Pons (tissue), 1 donor: ENCODE results near the gene MIGA1.
"Not testable (repeated sequence)": the region's sequence is repeated elsewhere in the genome, so short reads cannot be mapped to it uniquely, and the experiment has no call there.

ENCODE experiments used
- DNase-seq: peaks from one replicate; pipeline ENCODE4 v3.0.0-alpha.2; 2016; ENCODE audit warnings: low spot score

The MIGA1 gene

GRCh38 chr1:77797991-77798390 lies 18.5 kb downstream of the MIGA1 start:
- DNase-seq: no peak

DNA sequence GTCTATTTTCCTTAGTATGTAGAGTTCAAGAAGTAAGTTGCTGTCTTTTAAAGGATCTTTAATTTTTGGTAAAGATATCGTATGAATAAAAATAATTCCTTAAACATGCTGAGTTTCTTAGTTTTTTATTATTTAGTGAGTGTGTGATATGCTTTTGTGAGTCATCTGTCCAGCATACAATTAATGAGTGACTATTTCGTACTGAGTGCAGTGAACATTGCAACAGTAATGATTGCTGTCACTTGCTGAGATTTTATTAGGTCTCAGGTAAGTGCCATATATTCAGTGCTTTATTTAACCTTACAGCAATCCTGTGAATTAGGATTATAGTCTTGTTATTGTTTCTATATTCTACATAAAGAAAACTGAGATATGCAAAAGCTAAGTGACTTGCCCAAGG lies 22.6 kb downstream of the MIGA1 start:
- no peak for DNase-seq

DNA sequence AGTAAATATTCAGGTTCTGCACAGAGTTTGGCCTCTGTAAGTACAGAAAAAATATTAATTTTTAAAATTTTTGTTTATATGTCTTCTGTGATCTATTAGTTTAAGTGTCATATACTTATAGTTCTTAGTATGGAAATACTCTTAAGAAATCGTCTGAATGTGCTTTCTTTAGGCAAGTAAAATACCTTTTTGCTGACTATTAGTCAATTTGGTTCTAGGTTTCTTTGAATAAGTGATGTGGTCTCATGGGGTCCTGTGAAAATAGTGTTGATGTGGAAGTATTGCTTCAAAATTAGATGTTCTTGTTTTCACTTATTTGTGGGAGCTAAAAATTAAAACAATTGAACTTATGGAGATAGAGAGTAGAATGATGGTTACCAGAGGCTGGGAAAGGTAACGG lies 23.9 kb downstream of the MIGA1 start:
- DNase-seq: no peak

- not testable (repeated sequence) for DNase-seq
Observed at GRCh38 chr1:77809787-77810462, 30.5 kb downstream of the MIGA1 start.

DNA sequence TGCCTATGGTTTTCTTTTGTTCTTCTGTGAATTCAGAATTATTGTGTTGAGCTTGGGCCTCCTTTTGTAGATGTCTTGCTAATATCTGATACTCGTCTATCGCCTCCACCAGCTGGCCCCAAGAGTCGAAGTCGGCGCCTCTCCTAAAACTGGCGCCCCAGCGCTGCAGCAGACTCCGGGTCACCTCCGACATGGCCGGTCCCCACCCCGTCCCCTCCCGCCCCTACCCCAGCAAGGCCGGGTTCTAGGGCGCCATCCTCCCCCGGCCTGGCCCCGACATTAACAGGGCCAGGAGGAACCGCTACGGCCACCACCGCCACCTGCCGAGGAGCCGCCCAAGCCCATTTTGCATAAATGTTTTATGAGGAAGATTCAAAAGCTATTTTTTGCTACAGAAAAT lies 32.1 kb downstream of the MIGA1 start:
- DNase-seq: not testable (repeated sequence)

DNA sequence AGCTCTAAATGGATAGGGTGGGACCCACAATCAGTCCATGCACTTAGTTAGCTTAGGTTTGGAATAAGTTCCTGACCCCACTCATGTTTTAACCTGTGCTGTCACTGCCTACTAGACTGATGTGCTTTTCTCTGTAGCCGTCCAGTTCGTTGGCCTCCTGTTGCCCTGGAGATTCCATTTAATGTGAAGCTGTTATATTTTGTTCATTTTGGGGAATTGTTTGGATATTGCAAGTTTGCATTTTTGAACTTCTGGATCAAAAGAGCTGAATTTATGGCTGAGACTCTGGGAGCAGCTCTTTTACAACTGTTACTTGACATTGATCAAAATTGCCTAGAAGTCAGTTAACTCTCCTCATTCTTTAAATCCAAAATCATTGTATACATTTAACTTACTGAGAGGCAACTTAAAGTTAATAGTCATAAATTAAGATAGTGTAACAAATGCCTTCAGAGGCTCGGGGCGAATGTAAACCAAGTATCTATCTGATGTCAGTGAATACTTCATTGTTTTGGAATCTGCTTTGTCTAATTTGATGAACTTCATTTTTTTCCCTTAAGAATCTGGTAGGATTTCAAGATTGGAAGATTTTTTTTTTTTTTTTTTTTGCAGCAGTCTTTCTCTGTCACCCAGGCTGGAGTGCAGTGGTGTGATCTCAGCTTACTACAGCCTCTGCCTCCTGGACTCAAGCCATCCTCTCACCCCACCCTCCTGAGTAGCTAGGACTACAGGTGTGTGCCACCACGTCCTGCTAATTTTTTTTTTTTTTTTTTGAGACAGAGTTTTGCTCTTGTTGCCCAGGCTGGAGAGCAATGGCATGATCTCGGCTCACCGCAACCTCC lies 38.1 kb downstream of the MIGA1 start:
- no peak for DNase-seq

- DNase-seq: no peak
Observed at GRCh38 chr1:77820121-77820520, 40.7 kb downstream of the MIGA1 start.

- DNase-seq: no peak
Observed at GRCh38 chr1:77824079-77824478, 44.6 kb downstream of the MIGA1 start.

DNA sequence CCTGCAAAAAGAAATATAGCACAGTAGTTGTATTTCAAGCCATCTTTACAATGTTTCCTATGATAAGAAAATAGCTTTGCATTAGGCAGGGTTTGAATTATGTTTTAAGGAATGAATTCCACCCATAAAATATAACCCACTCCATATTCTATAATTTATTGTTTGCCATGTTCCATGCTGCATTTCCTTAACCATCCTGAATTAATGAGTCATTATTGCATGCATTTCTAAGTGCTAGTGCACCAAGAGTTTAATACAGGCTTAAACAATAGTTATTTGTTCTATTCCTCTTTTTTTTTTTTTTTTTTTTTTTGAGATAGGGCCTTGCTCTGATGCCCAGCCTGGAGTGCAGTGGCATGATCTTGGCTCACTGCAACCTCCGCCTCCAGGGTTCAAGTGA lies 45.2 kb downstream of the MIGA1 start:
- DNase-seq: no peak

DNA sequence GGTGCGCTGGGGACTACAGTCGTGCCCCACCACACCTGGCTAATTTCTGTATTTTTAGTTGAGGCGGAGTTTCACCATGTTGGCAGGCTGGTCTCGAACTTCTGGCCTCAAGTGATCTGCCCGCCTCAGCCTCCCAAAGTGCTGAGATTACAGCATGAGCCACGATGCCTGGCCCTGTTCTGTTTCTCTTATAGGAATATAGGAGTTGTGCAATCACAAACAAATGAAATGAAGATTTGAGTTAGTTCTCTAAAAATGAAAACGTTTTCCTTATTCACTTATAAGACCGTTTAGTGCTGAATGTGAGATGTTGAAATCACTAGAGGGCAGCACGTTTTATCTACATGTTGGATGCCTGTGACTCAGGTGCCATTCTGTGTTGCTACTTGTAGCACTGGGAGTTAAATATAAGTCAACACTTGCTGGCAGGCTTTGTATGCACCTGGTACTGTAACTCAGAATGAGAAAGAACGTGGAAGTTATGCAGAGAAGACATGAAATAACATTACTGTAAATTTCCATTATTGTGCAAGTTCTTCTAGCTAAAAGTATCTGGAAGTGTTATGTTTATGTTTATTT lies 45.8 kb downstream of the MIGA1 start:
- peak; percentile 40 for DNase-seq

- DNase-seq: not testable (repeated sequence)
Observed at GRCh38 chr1:77826851-77827250, 47.4 kb downstream of the MIGA1 start.

DNA sequence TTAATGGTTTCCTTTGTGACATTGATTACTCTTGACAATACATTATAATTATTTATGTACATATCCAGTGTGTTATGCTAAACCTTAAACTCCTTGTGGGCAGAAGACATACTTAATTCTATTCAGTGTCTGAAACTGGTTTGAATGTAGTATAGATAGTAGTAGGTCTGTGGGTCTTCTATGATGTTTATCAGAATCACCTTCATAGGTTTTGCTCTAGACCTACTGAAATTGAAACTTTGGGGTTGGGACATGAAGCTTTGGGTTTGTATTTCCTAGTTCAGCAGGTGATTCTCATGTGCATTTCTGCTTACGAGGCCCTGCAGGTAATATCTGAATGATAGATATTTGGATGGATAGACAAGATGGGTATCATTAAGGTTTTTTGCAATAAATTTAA lies 48.6 kb downstream of the MIGA1 start:
- DNase-seq: no peak

- DNase-seq: no peak
Observed at GRCh38 chr1:77829851-77830250, 50.4 kb downstream of the MIGA1 start.

- DNase-seq: no peak
Observed at GRCh38 chr1:77830946-77831345, 51.5 kb downstream of the MIGA1 start.

DNA sequence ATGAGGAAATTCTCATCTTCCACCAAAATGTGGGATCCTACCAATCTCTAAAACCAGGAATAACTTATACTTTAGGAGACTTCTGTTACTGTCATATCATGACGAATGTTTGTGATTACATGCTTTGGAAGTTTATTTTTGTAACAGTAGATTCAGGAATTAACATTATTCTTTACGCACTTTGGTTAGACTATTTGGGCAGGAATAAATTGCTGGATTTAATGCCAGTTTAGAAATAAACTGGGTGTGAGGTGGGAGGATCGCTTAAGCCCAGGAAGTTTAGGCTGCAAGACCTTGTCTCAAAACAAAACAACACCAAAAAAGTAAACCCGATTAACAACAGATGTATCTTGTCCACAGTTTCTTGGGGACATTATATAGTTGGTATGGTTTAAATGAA lies 52.1 kb downstream of the MIGA1 start:
- no peak for DNase-seq

GRCh38 chr1:77831976-77832711 lies 52.7 kb downstream of the MIGA1 start:
- DNase-seq: no peak

DNA sequence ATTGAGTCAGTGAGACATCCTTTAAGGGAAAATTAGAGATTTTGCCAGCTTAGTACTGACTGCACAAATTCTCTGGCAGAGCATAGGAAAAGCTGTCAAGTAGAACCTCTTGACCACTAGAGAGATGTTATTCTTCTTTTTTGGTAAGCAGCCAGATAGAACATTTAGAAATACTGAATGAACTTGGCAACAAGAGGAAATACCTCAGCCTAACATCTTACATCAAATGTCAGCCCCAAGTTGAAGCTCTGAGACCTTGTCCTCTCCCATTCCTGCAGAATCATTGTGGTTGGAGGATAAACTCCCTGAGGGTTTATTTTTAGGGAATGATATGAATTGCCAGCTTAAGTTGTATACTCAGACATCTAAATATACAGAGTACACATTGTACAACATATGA lies 53.5 kb downstream of the MIGA1 start:
- DNase-seq: peak; percentile 66

DNA sequence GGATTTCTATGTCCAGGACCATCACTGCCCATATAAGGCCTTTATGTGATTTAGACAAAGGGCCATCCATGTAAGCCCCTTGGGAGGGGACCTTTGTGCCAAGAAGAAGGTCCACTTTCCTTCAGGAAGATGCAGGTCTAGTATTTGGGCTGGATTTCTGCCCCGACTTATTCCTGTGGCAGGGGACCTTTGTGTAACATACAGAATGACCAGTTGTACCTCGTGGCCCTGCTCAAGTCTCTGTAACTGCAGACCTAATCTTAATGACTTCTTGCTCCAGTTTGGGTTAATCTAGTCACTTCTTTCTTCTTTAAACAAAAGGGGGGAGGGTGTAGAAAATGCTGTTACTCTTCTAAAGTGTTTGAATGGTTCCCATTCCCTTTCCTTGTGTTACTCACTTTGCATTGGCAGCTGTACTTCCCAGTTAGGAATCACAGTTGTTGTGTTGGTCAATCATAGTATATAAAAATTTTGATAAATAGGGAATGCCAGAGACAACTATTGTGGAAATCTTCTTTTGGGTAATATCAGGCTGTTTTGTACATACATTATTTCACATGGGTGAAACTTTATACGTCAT lies 54.2 kb downstream of the MIGA1 start:
- no peak for DNase-seq

DNA sequence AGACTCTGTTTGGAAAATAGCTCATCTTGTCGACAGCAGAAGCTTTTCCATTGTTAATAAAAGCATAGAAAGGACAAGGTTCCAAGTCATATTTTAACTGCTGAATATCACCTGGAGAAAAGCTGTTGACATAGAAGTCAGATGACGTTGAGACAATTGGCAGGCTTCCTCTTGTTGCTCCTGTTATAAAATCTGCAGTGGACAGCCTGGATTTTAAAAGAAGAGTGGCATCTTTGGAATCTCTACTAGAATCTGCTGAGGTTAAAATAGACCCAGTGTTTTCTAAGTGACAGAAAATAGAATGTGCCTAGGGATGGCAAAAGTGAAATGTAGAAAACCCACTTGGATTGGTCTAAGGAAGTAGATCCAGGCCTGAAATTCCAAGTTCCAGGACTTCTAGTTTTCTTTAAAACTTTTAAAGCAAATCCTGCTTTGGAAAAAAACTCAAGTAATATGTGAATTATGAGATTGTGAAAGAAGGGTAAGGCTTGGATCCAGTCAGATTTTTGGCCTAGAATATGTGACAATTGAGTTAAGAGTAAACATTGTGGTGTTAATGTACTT lies 55.4 kb downstream of the MIGA1 start:
- DNase-seq: no peak

DNA sequence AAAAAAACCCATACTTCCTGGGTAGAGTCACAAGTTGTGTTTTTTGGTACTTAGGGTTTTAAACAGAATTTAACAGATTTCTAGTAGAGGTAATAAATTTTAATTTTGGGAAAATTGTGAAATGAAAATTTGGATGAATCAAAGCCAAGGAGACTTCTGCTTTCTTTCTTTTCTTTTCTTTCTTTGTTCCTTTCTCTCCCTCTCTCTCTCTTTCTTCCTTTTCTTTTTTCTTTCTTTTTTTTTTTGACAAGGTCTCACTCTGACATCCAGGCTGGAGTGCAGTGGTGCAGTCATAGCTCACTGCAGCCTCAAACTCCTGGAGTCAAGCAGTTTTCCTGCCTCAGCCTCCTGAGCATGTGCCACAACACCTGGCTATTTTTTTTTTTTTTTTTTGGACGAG lies 62.1 kb downstream of the MIGA1 start:
- DNase-seq: no peak

- no peak for DNase-seq
Observed at GRCh38 chr1:77845951-77846350, 66.5 kb downstream of the MIGA1 start.

DNA sequence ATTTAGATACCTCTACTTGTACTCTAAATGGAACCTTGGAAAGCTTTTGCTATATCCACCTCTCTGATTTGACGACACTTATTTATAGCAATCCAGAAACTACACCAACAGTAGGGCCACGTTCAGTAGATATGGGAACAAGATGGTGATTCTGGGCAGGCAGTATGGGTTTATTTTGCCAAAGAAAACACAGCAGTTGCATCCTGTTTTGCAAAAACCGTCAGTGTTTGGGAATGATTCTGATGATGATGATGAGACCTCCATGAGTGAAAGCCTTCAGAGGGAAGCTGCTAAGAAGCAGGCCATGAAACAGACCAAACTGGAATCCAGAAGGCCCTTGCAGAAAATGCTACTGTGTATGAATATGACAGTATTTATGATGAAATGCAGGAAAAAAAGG lies 67.5 kb downstream of the MIGA1 start:
- DNase-seq: no peak
